22Rv1 (cell line): Measurements from ENCODE around the gene TSPOAP1.

Experiments used
- ZFX ChIP-seq: fragments of 450-650 bp; IDR thresholded peaks from 2 replicates; pipeline ENCODE4 v1.6.1; 2017; ENCODE audit warnings: antibody characterized with exemption, borderline replicate concordance
- TF ChIP-seq, protein P1 (sequence below): fragments of 450-650 bp; IDR thresholded peaks from 2 replicates; pipeline ENCODE4 v1.5.1; 2017; ENCODE audit warnings: mild to moderate bottlenecking

DNA sequence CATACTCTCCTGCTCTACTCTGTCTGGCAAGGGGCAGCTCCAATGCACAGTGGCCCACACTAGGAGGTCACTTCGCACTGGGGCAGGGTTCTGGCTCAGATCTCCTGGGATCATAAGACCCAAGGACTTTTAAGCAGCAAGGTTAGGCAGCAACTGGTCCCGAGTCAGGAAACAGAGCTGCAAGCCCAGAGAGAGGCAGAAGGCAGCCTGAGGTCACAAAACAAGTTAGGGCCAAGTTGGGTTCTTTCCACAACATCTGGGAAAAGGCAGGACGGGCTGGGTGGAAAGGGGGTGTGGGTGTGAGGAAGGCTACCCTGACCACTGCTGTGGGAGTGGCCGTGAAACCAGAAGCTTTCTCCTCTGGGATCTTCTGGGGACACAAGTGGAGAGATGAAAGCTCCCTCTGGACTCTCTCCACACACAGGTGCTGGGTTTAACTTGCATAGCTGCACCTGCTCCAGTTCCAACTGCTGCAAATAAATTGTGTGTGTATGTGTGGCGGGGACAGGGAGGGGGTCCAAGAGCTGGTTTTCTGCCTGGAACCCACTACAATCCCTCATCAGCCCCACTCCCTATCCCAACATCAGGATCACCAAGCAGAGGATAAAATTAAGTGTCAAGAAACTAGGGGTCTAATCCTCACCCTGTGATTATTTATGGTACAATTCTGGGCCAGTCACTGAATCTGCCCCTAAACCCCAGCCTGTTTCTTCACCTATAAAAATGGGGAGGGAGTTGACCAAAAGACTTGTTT is 8.0 kb upstream of the TSPOAP1 start:
- no peak for TF ChIP-seq ZFX
- TF ChIP-seq, protein P1, sequence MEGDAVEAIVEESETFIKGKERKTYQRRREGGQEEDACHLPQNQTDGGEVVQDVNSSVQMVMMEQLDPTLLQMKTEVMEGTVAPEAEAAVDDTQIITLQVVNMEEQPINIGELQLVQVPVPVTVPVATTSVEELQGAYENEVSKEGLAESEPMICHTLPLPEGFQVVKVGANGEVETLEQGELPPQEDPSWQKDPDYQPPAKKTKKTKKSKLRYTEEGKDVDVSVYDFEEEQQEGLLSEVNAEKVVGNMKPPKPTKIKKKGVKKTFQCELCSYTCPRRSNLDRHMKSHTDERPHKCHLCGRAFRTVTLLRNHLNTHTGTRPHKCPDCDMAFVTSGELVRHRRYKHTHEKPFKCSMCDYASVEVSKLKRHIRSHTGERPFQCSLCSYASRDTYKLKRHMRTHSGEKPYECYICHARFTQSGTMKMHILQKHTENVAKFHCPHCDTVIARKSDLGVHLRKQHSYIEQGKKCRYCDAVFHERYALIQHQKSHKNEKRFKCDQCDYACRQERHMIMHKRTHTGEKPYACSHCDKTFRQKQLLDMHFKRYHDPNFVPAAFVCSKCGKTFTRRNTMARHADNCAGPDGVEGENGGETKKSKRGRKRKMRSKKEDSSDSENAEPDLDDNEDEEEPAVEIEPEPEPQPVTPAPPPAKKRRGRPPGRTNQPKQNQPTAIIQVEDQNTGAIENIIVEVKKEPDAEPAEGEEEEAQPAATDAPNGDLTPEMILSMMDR = no peak
